ENCODE measurements around the gene TM9SF3. TPM values are rescaled to one million over a fixed set of nuclear protein-coding genes. Genes with fewer than 3 reads are reported as not detected.
A peak's percentile ranks its signal among the peaks of the same experiment; 100 is the strongest.

The TM9SF3 gene
- total RNA-seq (158 and 186 TPM in 2 replicates), polyA plus RNA-seq (128 and 141 TPM in 2 replicates)

DNA sequence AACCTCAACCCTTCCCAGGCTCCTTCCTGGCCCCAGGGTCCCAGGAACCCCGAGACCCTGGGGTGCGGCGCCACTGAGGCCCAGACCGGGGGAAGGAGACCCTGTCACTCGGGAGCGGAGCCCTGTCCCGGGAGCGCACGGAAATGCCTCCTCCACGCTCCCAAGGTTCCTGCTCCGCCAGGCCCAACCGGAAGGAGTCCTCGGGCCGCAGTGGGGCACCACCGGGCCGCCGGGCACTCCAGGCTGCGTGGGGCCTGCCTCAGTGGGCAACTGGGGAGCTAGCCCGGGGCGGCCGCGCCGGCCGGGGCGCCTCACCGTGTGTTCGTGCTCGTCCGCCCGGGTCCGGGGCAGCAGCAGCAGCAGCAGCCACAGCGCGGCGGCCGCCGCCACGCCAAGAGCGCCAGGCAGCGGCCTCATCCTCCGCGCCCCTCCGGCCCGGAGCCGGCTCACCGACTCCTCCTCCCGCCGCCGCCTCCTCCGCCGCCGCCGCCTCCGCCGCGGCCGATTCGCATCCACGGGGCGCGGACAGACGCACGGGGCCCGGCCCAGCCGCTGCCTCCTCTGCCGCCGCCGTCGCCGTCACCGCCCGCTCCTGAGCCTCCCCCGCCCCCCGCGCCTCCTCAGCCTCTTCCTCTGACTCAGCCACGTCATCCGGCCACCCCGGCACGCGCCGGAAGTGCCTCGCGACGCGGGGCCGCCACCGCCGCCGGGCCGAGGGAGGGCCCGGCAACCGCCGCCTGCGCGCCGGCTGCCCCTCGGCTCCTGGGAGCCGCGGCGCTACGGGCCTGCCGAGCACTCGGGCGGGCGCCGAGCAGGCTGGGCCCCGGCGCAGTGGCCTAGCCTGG lies at the start of gene TM9SF3:
TSS of gene TM9SF3 (minus strand) at position 594 of the 845 bp plus-strand sequence. CDS start at position 417, 177 bp downstream.
- peak; percentile 95 for DNase-seq (ENCODE audit: low spot score)
- H3K36me3 ChIP-seq (replicated peaks; ENCODE audit: insufficient read depth, low read depth): no peaks in the 10 kb centered on the region
- no peaks in the 10 kb centered on the region for H3K27me3 ChIP-seq
- peaks cover 44% of the 10 kb centered on the region for H4K20me1 ChIP-seq (ENCODE audit: insufficient read depth, poor library complexity, severe bottlenecking)
- H2AFZ ChIP-seq: peak within 1 kb of the TSS; percentile 55
- H3K4me3 ChIP-seq: peak within 1 kb of the TSS; percentile 96
- no peaks in the 10 kb centered on the region for H3K9me2 ChIP-seq (replicated peaks; ENCODE audit: insufficient read depth)
- peak within 1 kb of the TSS; percentile 100 for H3K27ac ChIP-seq
- H3K9me3 ChIP-seq (ENCODE audit: low read depth): no peaks in the 10 kb centered on the region
- peaks cover 50% of the 10 kb centered on the region for H3K79me2 ChIP-seq
- under 1% methylated on average over 52 of the region's 107 CpGs for WGBS (ENCODE audit: low lambda C conversion rate, missing lambda C conversion rate)
- peaks cover 33% of the 10 kb centered on the region for H3K4me1 ChIP-seq (ENCODE audit: insufficient read depth)
- TF ChIP-seq, protein P1, sequence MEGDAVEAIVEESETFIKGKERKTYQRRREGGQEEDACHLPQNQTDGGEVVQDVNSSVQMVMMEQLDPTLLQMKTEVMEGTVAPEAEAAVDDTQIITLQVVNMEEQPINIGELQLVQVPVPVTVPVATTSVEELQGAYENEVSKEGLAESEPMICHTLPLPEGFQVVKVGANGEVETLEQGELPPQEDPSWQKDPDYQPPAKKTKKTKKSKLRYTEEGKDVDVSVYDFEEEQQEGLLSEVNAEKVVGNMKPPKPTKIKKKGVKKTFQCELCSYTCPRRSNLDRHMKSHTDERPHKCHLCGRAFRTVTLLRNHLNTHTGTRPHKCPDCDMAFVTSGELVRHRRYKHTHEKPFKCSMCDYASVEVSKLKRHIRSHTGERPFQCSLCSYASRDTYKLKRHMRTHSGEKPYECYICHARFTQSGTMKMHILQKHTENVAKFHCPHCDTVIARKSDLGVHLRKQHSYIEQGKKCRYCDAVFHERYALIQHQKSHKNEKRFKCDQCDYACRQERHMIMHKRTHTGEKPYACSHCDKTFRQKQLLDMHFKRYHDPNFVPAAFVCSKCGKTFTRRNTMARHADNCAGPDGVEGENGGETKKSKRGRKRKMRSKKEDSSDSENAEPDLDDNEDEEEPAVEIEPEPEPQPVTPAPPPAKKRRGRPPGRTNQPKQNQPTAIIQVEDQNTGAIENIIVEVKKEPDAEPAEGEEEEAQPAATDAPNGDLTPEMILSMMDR (IDR thresholded peaks at IDR 0.05; ENCODE audit: poor library complexity): no peak
- no peak for TF ChIP-seq EZH2phosphoT487 (IDR thresholded peaks at IDR 0.05; ENCODE audit: low read depth, severe bottlenecking, unreplicated experiment)
- no peak for TF ChIP-seq EZH2 (IDR thresholded peaks at IDR 0.05; ENCODE audit: borderline replicate concordance)
- peak within 1 kb of the TSS; percentile 90 for H3K4me2 ChIP-seq

DNA sequence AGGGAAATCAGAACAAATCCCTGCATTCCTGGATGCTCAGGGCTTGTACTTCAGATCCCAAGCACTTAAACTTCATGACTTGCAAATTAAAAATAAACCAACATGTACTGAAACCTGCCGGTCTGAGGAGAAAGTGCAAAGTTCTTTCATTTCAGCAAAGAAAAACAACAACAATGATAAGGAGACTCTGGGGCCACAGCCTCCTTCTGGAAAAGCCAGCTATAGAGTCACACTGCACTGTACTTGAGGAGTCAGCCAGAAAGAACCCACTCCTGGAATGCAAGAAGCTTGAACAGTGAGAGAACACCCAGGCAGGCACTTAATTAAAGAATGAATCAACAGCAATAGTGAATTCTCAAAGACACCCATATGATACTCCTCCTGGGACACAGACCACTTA lies 49.7 kb upstream of the TM9SF3 start:
- Histone ChIP-seq H3K27me3 (no peaks in the 10 kb centered on the region), H2AFZ (no peak overlapping the region), H3K4me1 (ENCODE audit: insufficient read depth) (peaks cover 16% of the 10 kb centered on the region), H3K79me2 (no peaks in the 10 kb centered on the region), H3K36me3 (replicated peaks; ENCODE audit: insufficient read depth, low read depth) (no peaks in the 10 kb centered on the region), H4K20me1 (ENCODE audit: insufficient read depth, poor library complexity, severe bottlenecking) (no peaks in the 10 kb centered on the region), H3K4me3 (no peak overlapping the region), H3K27ac (peak overlapping the region; percentile 56), H3K9me2 (replicated peaks; ENCODE audit: insufficient read depth) (no peaks in the 10 kb centered on the region), H3K9me3 (ENCODE audit: low read depth) (no peaks in the 10 kb centered on the region), H3K4me2 (peak overlapping the region; percentile 19)
- 20% methylated on average over 1 of the region's 1 CpG for WGBS (ENCODE audit: low lambda C conversion rate, missing lambda C conversion rate)
- peak; percentile 44 for DNase-seq (ENCODE audit: low spot score)
- TF ChIP-seq, protein P1 (IDR thresholded peaks at IDR 0.05; ENCODE audit: poor library complexity): no peak
- TF ChIP-seq EZH2phosphoT487 (IDR thresholded peaks at IDR 0.05; ENCODE audit: low read depth, severe bottlenecking, unreplicated experiment) (no peak), EZH2 (IDR thresholded peaks at IDR 0.05; ENCODE audit: borderline replicate concordance) (no peak)

DNA sequence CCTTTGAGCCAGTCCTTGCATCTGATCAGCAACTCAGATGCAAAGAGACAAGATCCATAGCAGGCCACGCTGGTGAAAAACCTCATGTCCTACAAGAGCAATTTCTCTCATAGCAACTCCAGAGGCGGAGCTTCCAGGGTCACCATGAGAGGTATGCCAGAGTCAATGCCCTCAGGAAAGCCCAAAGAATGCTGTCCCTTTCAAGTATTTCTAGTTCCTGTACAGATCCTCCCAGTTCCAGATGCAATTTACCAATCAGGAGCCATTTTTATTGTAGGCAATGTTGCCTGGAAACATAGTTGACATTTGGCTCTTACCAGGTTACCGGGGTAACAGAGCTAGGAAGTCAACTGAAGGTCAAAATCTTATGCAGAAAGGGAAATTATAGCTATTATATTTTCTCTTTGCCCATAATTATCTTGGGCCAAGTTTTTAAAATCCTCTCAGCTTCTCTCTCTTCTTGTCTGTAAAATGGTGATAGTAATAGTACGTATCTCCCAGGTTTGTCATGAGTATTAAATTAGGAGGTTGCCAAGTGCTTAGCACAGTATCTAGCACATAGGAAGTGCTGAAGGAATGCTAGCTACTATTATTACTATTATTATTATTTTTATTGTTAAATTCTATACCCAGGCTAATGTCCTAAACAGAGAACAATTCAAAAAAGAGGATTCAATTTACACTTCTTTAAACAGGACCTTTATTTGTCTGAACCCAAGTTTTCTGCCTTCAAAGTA lies 46.3 kb upstream of the TM9SF3 start:
- WGBS (ENCODE audit: low lambda C conversion rate, missing lambda C conversion rate): 52% methylated on average over 4 of the region's 4 CpGs
- H3K4me1 ChIP-seq (ENCODE audit: insufficient read depth): peaks cover 16% of the 10 kb centered on the region
- TF ChIP-seq EZH2 (IDR thresholded peaks at IDR 0.05; ENCODE audit: borderline replicate concordance): no peak
- no peak for TF ChIP-seq EZH2phosphoT487 (IDR thresholded peaks at IDR 0.05; ENCODE audit: low read depth, severe bottlenecking, unreplicated experiment)
- TF ChIP-seq, protein P1 (IDR thresholded peaks at IDR 0.05; ENCODE audit: poor library complexity): no peak
- H3K4me3 ChIP-seq: no peak overlapping the region
- H3K79me2 ChIP-seq: no peaks in the 10 kb centered on the region
- peak overlapping the region; percentile 66 for H3K27ac ChIP-seq
- H4K20me1 ChIP-seq (ENCODE audit: insufficient read depth, poor library complexity, severe bottlenecking): no peaks in the 10 kb centered on the region
- no peaks in the 10 kb centered on the region for H3K27me3 ChIP-seq
- no peaks in the 10 kb centered on the region for H3K36me3 ChIP-seq (replicated peaks; ENCODE audit: insufficient read depth, low read depth)
- peak; percentile 72 for DNase-seq (ENCODE audit: low spot score)
- H3K4me2 ChIP-seq: no peak overlapping the region
- H2AFZ ChIP-seq: no peak overlapping the region
- no peaks in the 10 kb centered on the region for H3K9me3 ChIP-seq (ENCODE audit: low read depth)
- no peaks in the 10 kb centered on the region for H3K9me2 ChIP-seq (replicated peaks; ENCODE audit: insufficient read depth)
